ENCODE results near the gene MAPK8IP1. TPM values are rescaled to one million over a fixed set of nuclear protein-coding genes. Genes with fewer than 3 reads are reported as not detected.
"Not testable (repeated sequence)": the region's sequence is repeated elsewhere in the genome, so short reads cannot be mapped to it uniquely, and the experiment has no call there.

The MAPK8IP1 gene
- total RNA-seq: under 1 TPM; 0.50 to 0.69 TPM

DNA sequence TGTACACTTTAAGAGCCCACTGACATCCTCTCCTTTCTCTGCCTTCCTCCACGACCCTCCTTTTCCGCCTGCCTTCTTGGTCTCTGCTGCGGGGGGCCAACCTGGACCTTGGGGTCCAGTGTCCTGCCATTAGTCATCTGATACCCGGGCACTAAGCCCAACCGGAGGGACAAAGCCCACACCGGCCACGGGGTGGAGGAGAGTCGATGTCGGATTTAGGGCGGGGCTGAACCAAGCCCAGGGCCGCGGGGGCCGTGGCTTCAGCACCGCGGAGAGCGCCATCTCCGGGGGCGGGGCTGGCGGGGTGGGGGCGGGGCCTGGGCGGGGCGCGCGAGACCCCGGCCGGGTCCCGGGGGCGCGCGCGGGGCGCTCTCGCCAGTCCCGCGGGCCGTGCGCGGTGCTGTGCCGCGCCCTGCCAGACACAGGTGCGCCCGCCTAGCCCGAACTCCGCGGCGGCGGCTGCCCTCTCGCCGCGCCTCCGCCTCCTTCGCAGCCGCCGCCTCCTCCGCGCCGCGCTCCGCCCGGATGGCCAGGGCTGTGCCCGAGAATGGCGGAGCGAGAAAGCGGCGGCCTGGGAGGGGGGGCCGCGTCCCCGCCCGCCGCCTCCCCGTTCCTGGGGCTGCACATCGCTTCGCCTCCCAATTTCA is at the start of gene MAPK8IP1:
Gene MAPK8IP1 (plus strand): TSS at position 378 of the 647 bp plus-strand sequence. CDS start 170 bp downstream, at position 548.
- H3K27ac Mint-ChIP-seq: no peak within 1 kb of the TSS
- peak within 1 kb of the TSS; percentile 52 to 80 for H3K4me3 Mint-ChIP-seq
- H3K9me3 Mint-ChIP-seq: no peaks in the 10 kb centered on the region
- DNase-seq (peak; percentile 53 to 58), ATAC-seq (replicated peaks in 1 of 2) (peak; percentile 82 to 84)
- H3K27me3 Mint-ChIP-seq (ENCODE audit: low read depth): no peaks in the 10 kb centered on the region
- H3K4me1 Mint-ChIP-seq (ENCODE audit: low read depth): no peaks in the 10 kb centered on the region
- peaks cover 0 to 3% of the 10 kb centered on the region in 2 donors for H3K36me3 Mint-ChIP-seq (ENCODE audit: insufficient read depth in 2 of 2)

DNA sequence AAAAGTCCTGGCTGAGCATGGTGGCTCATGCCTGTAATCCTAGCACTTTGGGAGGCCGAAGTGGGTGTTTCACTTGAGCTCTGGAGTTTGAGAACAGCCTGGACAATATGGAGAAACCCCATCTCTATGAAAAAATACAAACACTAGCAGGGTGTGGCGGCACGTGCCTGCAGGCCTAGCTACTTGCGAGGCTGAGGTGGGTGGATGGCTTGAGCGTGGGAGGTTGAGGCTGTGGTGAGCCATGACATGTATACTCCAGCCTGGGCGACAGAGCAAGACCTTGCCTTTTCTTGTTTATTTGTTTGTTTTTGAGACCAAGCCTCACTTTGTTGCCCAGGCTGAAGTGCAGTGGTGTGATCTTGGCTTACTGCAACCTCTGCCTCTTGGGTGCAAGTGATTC is 46.2 kb upstream of the MAPK8IP1 start:
- no peak overlapping the region for H3K27ac Mint-ChIP-seq

DNA sequence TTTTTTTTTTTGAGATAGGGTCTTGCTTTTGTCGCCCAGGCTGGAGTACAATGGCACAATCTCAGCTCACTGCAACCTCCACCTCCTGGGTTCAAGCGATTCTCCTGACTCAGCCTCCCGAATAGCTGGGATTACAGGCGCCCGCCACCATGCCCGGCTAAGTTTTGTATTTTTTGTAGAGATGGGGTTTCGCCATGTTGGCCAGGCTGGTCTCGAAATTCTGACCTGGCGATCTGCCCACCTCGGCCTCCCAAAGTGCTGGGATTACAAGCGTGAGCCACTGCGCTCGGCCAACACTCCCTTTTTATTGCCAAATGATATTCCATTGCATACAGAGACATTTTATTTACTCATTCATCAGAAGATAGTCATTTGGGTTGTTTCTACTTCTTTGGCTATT is 45.2 kb upstream of the MAPK8IP1 start:
- not testable (repeated sequence) for DNase-seq; H3K36me3 Mint-ChIP-seq (ENCODE audit: insufficient read depth in 2 of 2); ATAC-seq (replicated peaks in 1 of 2); H3K27ac Mint-ChIP-seq; H3K4me3 Mint-ChIP-seq; H3K9me3 Mint-ChIP-seq
- Mint-ChIP-seq H3K27me3 (ENCODE audit: low read depth) (peaks cover 13% of the 10 kb centered on the region), H3K4me1 (ENCODE audit: low read depth) (peaks cover 15% of the 10 kb centered on the region)

More for the DNA sequence above, 46.2 kb upstream of the MAPK8IP1 start:
- H3K4me1 Mint-ChIP-seq (ENCODE audit: low read depth): peaks cover 18% of the 10 kb centered on the region
- no peak overlapping the region for H3K4me3 Mint-ChIP-seq
- peaks cover 11% of the 10 kb centered on the region for H3K27me3 Mint-ChIP-seq (ENCODE audit: low read depth)
- ATAC-seq (replicated peaks in 1 of 2) (no peak), DNase-seq (no peak)
- no peaks in the 10 kb centered on the region for H3K9me3 Mint-ChIP-seq
- H3K36me3 Mint-ChIP-seq (ENCODE audit: insufficient read depth in 2 of 2): no peaks in the 10 kb centered on the region

GRCh38 chr11:45843158-45843924 is 42.1 kb upstream of the MAPK8IP1 start:
- peak; percentile 85 to 90 for DNase-seq
- peak; percentile 19 to 23 for ATAC-seq (replicated peaks in 1 of 2)
- peak overlapping the region; percentile 43 to 56 for H3K4me3 Mint-ChIP-seq
- H3K9me3 Mint-ChIP-seq: no peaks in the 10 kb centered on the region
- peaks cover 18% of the 10 kb centered on the region for H3K27me3 Mint-ChIP-seq (ENCODE audit: low read depth)
- no peaks in the 10 kb centered on the region for H3K36me3 Mint-ChIP-seq (ENCODE audit: insufficient read depth in 2 of 2)
- H3K4me1 Mint-ChIP-seq (ENCODE audit: low read depth): peaks cover 36% of the 10 kb centered on the region
- no peak overlapping the region for H3K27ac Mint-ChIP-seq

DNA sequence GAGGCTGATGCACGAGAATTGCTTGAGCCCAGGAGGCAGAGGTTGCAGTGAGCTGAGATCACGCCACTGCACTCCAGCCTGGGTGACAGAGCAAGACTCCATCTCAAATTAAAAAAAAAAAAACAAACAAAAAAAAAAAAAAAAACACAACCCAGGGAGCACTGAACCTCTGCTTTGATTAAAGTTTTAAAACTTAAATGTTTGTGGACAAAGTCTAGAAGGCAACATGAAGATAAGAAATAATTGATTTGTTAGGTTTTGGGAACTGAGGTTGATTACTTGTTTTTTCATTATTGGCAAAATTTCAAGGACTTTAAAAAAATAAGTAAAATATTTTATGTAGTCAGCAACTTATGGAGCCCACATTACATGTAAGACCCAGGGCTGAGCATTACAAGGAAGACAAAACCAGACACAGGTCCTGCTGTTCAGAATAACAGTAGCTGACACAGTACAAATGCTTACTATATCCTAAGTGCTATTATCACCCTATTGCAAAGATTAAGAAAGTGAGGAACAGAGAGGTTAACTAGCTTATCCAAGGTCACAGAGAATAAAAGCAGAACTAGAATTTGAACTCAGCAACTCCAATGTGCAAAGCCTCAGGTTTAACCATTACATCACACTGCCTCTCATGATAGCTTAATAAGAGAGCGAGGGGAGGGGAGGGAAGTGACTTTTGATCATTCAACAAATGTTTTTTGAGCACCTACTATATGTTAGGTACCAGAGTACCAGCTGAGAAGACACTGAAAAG is 40.5 kb upstream of the MAPK8IP1 start:
- Mint-ChIP-seq H3K4me3 (peak overlapping the region in 1 of 2 donors; percentile 34), H3K36me3 (ENCODE audit: insufficient read depth in 2 of 2) (no peaks in the 10 kb centered on the region), H3K4me1 (ENCODE audit: low read depth) (peaks cover 47% of the 10 kb centered on the region), H3K27ac (peak overlapping the region; percentile 18), H3K27me3 (ENCODE audit: low read depth) (peaks cover 18% of the 10 kb centered on the region), H3K9me3 (no peaks in the 10 kb centered on the region)
- DNase-seq (no peak), ATAC-seq (replicated peaks in 1 of 2) (no peak)

GRCh38 chr11:45846174-45846675 is 39.2 kb upstream of the MAPK8IP1 start:
- Mint-ChIP-seq H3K9me3 (no peaks in the 10 kb centered on the region), H3K36me3 (ENCODE audit: insufficient read depth in 2 of 2) (no peaks in the 10 kb centered on the region), H3K27ac (peak overlapping the region; percentile 95), H3K4me1 (ENCODE audit: low read depth) (peaks cover 59% of the 10 kb centered on the region), H3K4me3 (peak overlapping the region; percentile 89 to 98), H3K27me3 (ENCODE audit: low read depth) (peaks cover 18% of the 10 kb centered on the region)
- no peak for DNase-seq
- no peak for ATAC-seq (replicated peaks in 1 of 2)

GRCh38 chr11:45846974-45847910 is 38.2 kb upstream of the MAPK8IP1 start, which contains the start of gene CRY2:
TSS of gene CRY2 (plus strand) at chr11:45847475. CDS start at chr11:45847491, 16 bp downstream.
- H3K36me3 Mint-ChIP-seq (ENCODE audit: insufficient read depth in 2 of 2): no peaks in the 10 kb centered on the region
- ATAC-seq (replicated peaks in 1 of 2) (peak; percentile 92), DNase-seq (peak; percentile 99)
- peak within 1 kb of the TSS; percentile 95 for H3K27ac Mint-ChIP-seq
- H3K4me1 Mint-ChIP-seq (ENCODE audit: low read depth): peaks cover 66% of the 10 kb centered on the region
- no peaks in the 10 kb centered on the region for H3K9me3 Mint-ChIP-seq
- peak within 1 kb of the TSS; percentile 89 to 98 for H3K4me3 Mint-ChIP-seq
- peaks cover 18% of the 10 kb centered on the region for H3K27me3 Mint-ChIP-seq (ENCODE audit: low read depth)

- peaks cover 68% of the 10 kb centered on the region for H3K4me1 Mint-ChIP-seq (ENCODE audit: low read depth)
- no peak overlapping the region for H3K27ac Mint-ChIP-seq
- DNase-seq (peak; percentile 52 to 58), ATAC-seq (replicated peaks in 1 of 2) (peak; percentile 31 to 32)
- H3K36me3 Mint-ChIP-seq (ENCODE audit: insufficient read depth in 2 of 2): no peaks in the 10 kb centered on the region
- peak overlapping the region; percentile 89 to 98 for H3K4me3 Mint-ChIP-seq
- H3K27me3 Mint-ChIP-seq (ENCODE audit: low read depth): peaks cover 13% of the 10 kb centered on the region
- no peaks in the 10 kb centered on the region for H3K9me3 Mint-ChIP-seq
These were observed 37.5 kb upstream of the MAPK8IP1 start for GRCh38 chr11:45847911-45848316.

- Mint-ChIP-seq H3K4me1 (ENCODE audit: low read depth) (peaks cover 61% of the 10 kb centered on the region), H3K27ac (no peak overlapping the region), H3K27me3 (ENCODE audit: low read depth) (peaks cover 13% of the 10 kb centered on the region), H3K4me3 (peak overlapping the region; percentile 89 to 98), H3K9me3 (no peaks in the 10 kb centered on the region), H3K36me3 (ENCODE audit: insufficient read depth in 2 of 2) (no peaks in the 10 kb centered on the region)
- ATAC-seq (replicated peaks in 1 of 2) (no peak), DNase-seq (no peak)
These were observed 36.8 kb upstream of the MAPK8IP1 start for GRCh38 chr11:45848654-45849081.

- H3K9me3 Mint-ChIP-seq: no peaks in the 10 kb centered on the region
- H3K27ac Mint-ChIP-seq: no peak overlapping the region
- no peaks in the 10 kb centered on the region for H3K36me3 Mint-ChIP-seq (ENCODE audit: insufficient read depth in 2 of 2)
- no peak for ATAC-seq (replicated peaks in 1 of 2)
- H3K4me1 Mint-ChIP-seq (ENCODE audit: low read depth): peaks cover 54% of the 10 kb centered on the region
- H3K27me3 Mint-ChIP-seq (ENCODE audit: low read depth): peaks cover 9% of the 10 kb centered on the region
- no peak for DNase-seq
- no peak overlapping the region for H3K4me3 Mint-ChIP-seq
These were observed 35.0 kb upstream of the MAPK8IP1 start for GRCh38 chr11:45850446-45850845.

DNA sequence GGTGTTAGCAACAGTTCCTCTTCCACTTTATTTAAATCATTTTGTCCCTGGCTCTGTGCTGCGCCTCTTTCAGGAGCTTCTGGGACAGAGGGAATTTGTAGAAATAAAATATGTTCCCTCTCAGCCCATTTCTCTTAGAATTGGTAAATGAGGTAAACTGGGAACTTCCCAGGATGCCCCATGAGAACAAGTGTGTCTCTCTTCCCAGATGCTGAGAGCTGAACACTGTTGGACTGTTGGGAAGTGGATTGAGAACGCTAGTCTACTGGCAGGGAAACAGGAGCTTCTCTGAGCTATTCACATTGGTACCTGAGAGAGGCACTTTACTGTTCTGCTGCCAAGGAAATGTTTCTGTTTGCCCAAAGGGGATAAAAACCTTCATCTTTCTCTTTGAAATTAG is 34.2 kb upstream of the MAPK8IP1 start:
- Mint-ChIP-seq H3K36me3 (ENCODE audit: insufficient read depth in 2 of 2) (no peaks in the 10 kb centered on the region), H3K4me3 (no peak overlapping the region), H3K27me3 (ENCODE audit: low read depth) (peaks cover 1% of the 10 kb centered on the region), H3K27ac (no peak overlapping the region), H3K4me1 (ENCODE audit: low read depth) (peaks cover 46% of the 10 kb centered on the region), H3K9me3 (no peaks in the 10 kb centered on the region)
- no peak for DNase-seq
- ATAC-seq (replicated peaks in 1 of 2): no peak

All from activated T-cell treated with anti-CD3 and anti-CD28 coated beads, Interleukin-2, amount 50 U/mL, for 72 hours (primary cell).